Glutamatergic neuron (in vitro differentiated cells): ENCODE data around the gene TRPC6. TPM values are rescaled to one million over a fixed set of nuclear protein-coding genes. Genes with fewer than 3 reads are reported as not detected.

Experiments
- DNase-seq: peaks from one replicate; pipeline ENCODE4 v3.0.0; 2022
- H3K27ac Mint-ChIP-seq: one replicate; pipeline ENCODE4 v1.8.0; 2020; ENCODE audit warnings: mild to moderate bottlenecking, mixed read lengths, inconsistent platforms; ENCODE audit not compliant: unreplicated experiment
- H3K27me3 Mint-ChIP-seq: one replicate; pipeline ENCODE4 v1.8.0; 2020; ENCODE audit warnings: mild to moderate bottlenecking, moderate library complexity, mixed read lengths, inconsistent platforms; ENCODE audit not compliant: unreplicated experiment
- H3K36me3 Mint-ChIP-seq: one replicate; pipeline ENCODE4 v1.8.0; 2020; ENCODE audit warnings: mild to moderate bottlenecking, mixed read lengths, inconsistent platforms; ENCODE audit not compliant: unreplicated experiment
- H3K4me1 Mint-ChIP-seq: one replicate; pipeline ENCODE4 v1.8.0; 2020; ENCODE audit warnings: mild to moderate bottlenecking, low read depth, mixed read lengths, inconsistent platforms; ENCODE audit not compliant: unreplicated experiment
- H3K4me3 Mint-ChIP-seq: one replicate; pipeline ENCODE4 v1.8.0; 2020; ENCODE audit warnings: mild to moderate bottlenecking, mixed read lengths, inconsistent platforms; ENCODE audit not compliant: unreplicated experiment
- H3K9me3 Mint-ChIP-seq: one replicate; pipeline ENCODE4 v1.8.0; 2020; ENCODE audit warnings: mild to moderate bottlenecking, moderate library complexity, mixed read lengths, inconsistent platforms; ENCODE audit not compliant: unreplicated experiment
- CTCF ChIP-seq: fragments of 200-600 bp; sonication (generic); IDR thresholded peaks from one replicate; pipeline ENCODE4 v1.5.0; 2021; ENCODE audit not compliant: partially characterized antibody, unreplicated experiment
- total RNA-seq: library from RNA; stranded (reverse); fragmentation: NEBNext Ultra II Directional; extraction: Animal tissue kit (Norgen Biotek cat#: 25700); gene quantifications from one replicate; pipeline ENCODE4 v1.2.1, GENCODE V29; 2021; ENCODE audit not compliant: unreplicated experiment

The TRPC6 gene
- total RNA-seq, 1 donor from 2014 or later, result 0.27 TPM

- peaks cover 2% of the 10 kb centered on the region for H3K9me3 Mint-ChIP-seq
- H3K27me3 Mint-ChIP-seq, result peaks cover 9% of the 10 kb centered on the region
- no peaks in the 10 kb centered on the region for H3K4me1 Mint-ChIP-seq
- H3K27ac Mint-ChIP-seq, result no peak overlapping the region
- no peak for TF ChIP-seq CTCF
- no peaks in the 10 kb centered on the region for H3K36me3 Mint-ChIP-seq
- DNase-seq, result no peak
- H3K4me3 Mint-ChIP-seq, result peak overlapping the region; percentile 86
Measured at GRCh38 chr11:101582989-101583250, 887 bp downstream of the TRPC6 start.

- DNase-seq, result no peak
- Mint-ChIP-seq H3K4me1 (peaks cover 4% of the 10 kb centered on the region), H3K9me3 (peaks cover 2% of the 10 kb centered on the region), H3K36me3 (no peaks in the 10 kb centered on the region), H3K4me3 (peak overlapping the region; percentile 86), H3K27ac (no peak overlapping the region), H3K27me3 (peaks cover 9% of the 10 kb centered on the region)
- no peak for TF ChIP-seq CTCF
Measured at GRCh38 chr11:101582236-101582988, 1.4 kb downstream of the TRPC6 start.

GRCh38 chr11:101577461-101577860 lies 6.3 kb downstream of the TRPC6 start:
- TF ChIP-seq CTCF, result no peak
- H3K27ac Mint-ChIP-seq, result peak overlapping the region; percentile 44
- no peaks in the 10 kb centered on the region for H3K36me3 Mint-ChIP-seq
- H3K4me1 Mint-ChIP-seq, result peaks cover 7% of the 10 kb centered on the region
- H3K9me3 Mint-ChIP-seq, result peaks cover 4% of the 10 kb centered on the region
- H3K27me3 Mint-ChIP-seq, result peaks cover 2% of the 10 kb centered on the region
- no peak for DNase-seq
- no peak overlapping the region for H3K4me3 Mint-ChIP-seq

GRCh38 chr11:101576456-101576855 lies 7.4 kb downstream of the TRPC6 start:
- no peak overlapping the region for H3K27ac Mint-ChIP-seq
- peaks cover 4% of the 10 kb centered on the region for H3K9me3 Mint-ChIP-seq
- no peak for DNase-seq
- no peak for TF ChIP-seq CTCF
- H3K4me3 Mint-ChIP-seq, result no peak overlapping the region
- H3K27me3 Mint-ChIP-seq, result no peaks in the 10 kb centered on the region
- no peaks in the 10 kb centered on the region for H3K36me3 Mint-ChIP-seq
- peaks cover 7% of the 10 kb centered on the region for H3K4me1 Mint-ChIP-seq

GRCh38 chr11:101574886-101575285 lies 8.9 kb downstream of the TRPC6 start:
- Mint-ChIP-seq H3K9me3 (peaks cover 4% of the 10 kb centered on the region), H3K4me3 (no peak overlapping the region), H3K27me3 (no peaks in the 10 kb centered on the region), H3K27ac (no peak overlapping the region), H3K4me1 (peaks cover 7% of the 10 kb centered on the region), H3K36me3 (no peaks in the 10 kb centered on the region)
- TF ChIP-seq CTCF, result no peak
- DNase-seq, result no peak
